SK-N-MC (cell line): ENCODE results near the gene SMU1.

Source experiments
- DNase-seq: peaks from one replicate; pipeline ENCODE4 v3.0.0-alpha.2; 2011; ENCODE audit warnings: low read depth, low spot score
- H3K27ac ChIP-seq: fragments of 200-600 bp; sonication (generic); 2 replicates; pipeline ENCODE4 v1.5.1; 2016; ENCODE audit warnings: mixed run types
- H3K36me3 ChIP-seq: fragments of 200-600 bp; sonication (generic); 2 replicates; pipeline ENCODE4 v1.6.1; 2017; ENCODE audit warnings: antibody characterized with exemption, low read length, mixed read lengths; ENCODE audit not compliant: insufficient read depth
- H3K4me3 ChIP-seq: fragments of 200-600 bp; sonication (generic); 2 replicates; pipeline ENCODE4 v1.5.1; 2016
- H3K9ac ChIP-seq: fragments of 200-600 bp; sonication (generic); 2 replicates; pipeline ENCODE4 v1.8.0; 2017; ENCODE audit warnings: mixed run types, mixed read lengths; ENCODE audit not compliant: insufficient read length
- H3K9me3 ChIP-seq: fragments of 200-600 bp; sonication (generic); 2 replicates; pipeline ENCODE4 v1.6.1; 2017; ENCODE audit warnings: low read depth, mild to moderate bottlenecking, antibody characterized with exemption, low read length, moderate library complexity, mixed read lengths
- EZH2 ChIP-seq: fragments of 200-600 bp; sonication (generic); IDR thresholded peaks from one replicate; pipeline ENCODE4 v1.6.1; 2017; ENCODE audit warnings: antibody characterized with exemption
- FOXP2 ChIP-seq: optimal IDR thresholded peaks from 2 replicates; pipeline ENCODE3; 2011; ENCODE audit warnings: mild to moderate bottlenecking, moderate library complexity; ENCODE audit not compliant: insufficient read depth; ENCODE audit errors: extremely low read length, control extremely low read depth
- POLR2AphosphoS5 ChIP-seq: IDR thresholded peaks from 2 replicates; pipeline ENCODE4 v1.6.1; 2012; ENCODE audit warnings: mild to moderate bottlenecking, low read depth, low read length, borderline replicate concordance

Gene SMU1

GRCh38 chr9:33076046-33077004 lies at the start of gene SMU1:
SMU1 (minus strand) TSS chr9:33076674; CDS start chr9:33076608, 66 bp downstream.
- no peaks in the 10 kb centered on the region for H3K9me3 ChIP-seq
- H3K36me3 ChIP-seq, result peaks cover 25% of the 10 kb centered on the region
- no peak for TF ChIP-seq EZH2
- no peak for TF ChIP-seq FOXP2
- peak; percentile 91 for TF ChIP-seq POLR2AphosphoS5
- H3K9ac ChIP-seq, result peak within 1 kb of the TSS; percentile 99
- H3K4me3 ChIP-seq, result peak within 1 kb of the TSS; percentile 86
- peak within 1 kb of the TSS; percentile 73 for H3K27ac ChIP-seq
- DNase-seq, result peak; percentile 93

GRCh38 chr9:33125461-33125860 lies 49.0 kb upstream of the SMU1 start:
- TF ChIP-seq FOXP2, result no peak
- TF ChIP-seq EZH2, result no peak
- TF ChIP-seq POLR2AphosphoS5, result no peak
- Histone ChIP-seq H3K9ac (no peak overlapping the region), H3K9me3 (no peaks in the 10 kb centered on the region), H3K36me3 (no peaks in the 10 kb centered on the region; the same call in 1 of the 2 replicates), H3K27ac (no peak overlapping the region), H3K4me3 (no peak overlapping the region)
- no peak for DNase-seq

GRCh38 chr9:33124751-33125381 lies 48.4 kb upstream of the SMU1 start:
- Histone ChIP-seq H3K9ac (no peak overlapping the region), H3K9me3 (no peaks in the 10 kb centered on the region), H3K4me3 (no peak overlapping the region), H3K36me3 (no peaks in the 10 kb centered on the region; the same call in 1 of the 2 replicates), H3K27ac (no peak overlapping the region)
- TF ChIP-seq POLR2AphosphoS5 (no peak), FOXP2 (no peak), EZH2 (no peak)
- no peak for DNase-seq

GRCh38 chr9:33124046-33124445 lies 47.6 kb upstream of the SMU1 start:
- Histone ChIP-seq H3K36me3 (no peaks in the 10 kb centered on the region; the same call in 1 of the 2 replicates), H3K27ac (no peak overlapping the region), H3K4me3 (no peak overlapping the region), H3K9ac (no peak overlapping the region), H3K9me3 (no peaks in the 10 kb centered on the region)
- DNase-seq, result no peak
- TF ChIP-seq POLR2AphosphoS5 (no peak), EZH2 (no peak), FOXP2 (no peak)

- DNase-seq, result no peak
- Histone ChIP-seq H3K4me3 (no peak overlapping the region), H3K36me3 (no peaks in the 10 kb centered on the region; the same call in 1 of the 2 replicates), H3K9ac (no peak overlapping the region), H3K9me3 (no peaks in the 10 kb centered on the region), H3K27ac (no peak overlapping the region)
- TF ChIP-seq POLR2AphosphoS5 (no peak), FOXP2 (no peak), EZH2 (no peak)
These were observed 47.0 kb upstream of the SMU1 start for GRCh38 chr9:33123407-33124031.

- DNase-seq, result no peak
- Histone ChIP-seq H3K4me3 (no peak overlapping the region), H3K9ac (no peak overlapping the region), H3K27ac (no peak overlapping the region), H3K9me3 (no peaks in the 10 kb centered on the region), H3K36me3 (no peaks in the 10 kb centered on the region)
- TF ChIP-seq POLR2AphosphoS5 (no peak), FOXP2 (no peak), EZH2 (no peak)
These were observed 44.1 kb upstream of the SMU1 start for GRCh38 chr9:33120620-33121019.

GRCh38 chr9:33117796-33118195 lies 41.3 kb upstream of the SMU1 start:
- TF ChIP-seq POLR2AphosphoS5 (no peak), FOXP2 (no peak), EZH2 (no peak)
- H3K36me3 ChIP-seq, result peaks cover 8% of the 10 kb centered on the region; the same call in 1 of the 2 replicates
- no peak for DNase-seq
- H3K4me3 ChIP-seq, result no peak overlapping the region
- H3K9ac ChIP-seq, result no peak overlapping the region
- peak overlapping the region; percentile 79; the same call in 1 of the 2 replicates for H3K27ac ChIP-seq
- H3K9me3 ChIP-seq, result no peaks in the 10 kb centered on the region

- DNase-seq, result peak; percentile 34
These were observed 40.8 kb upstream of the SMU1 start for GRCh38 chr9:33117306-33117705.

More at GRCh38 chr9:33117306-33117705, 40.8 kb upstream of the SMU1 start:
- TF ChIP-seq FOXP2 (no peak), EZH2 (no peak), POLR2AphosphoS5 (no peak)
- no peak overlapping the region for H3K9ac ChIP-seq
- peaks cover 8% of the 10 kb centered on the region; the same call in 1 of the 2 replicates for H3K36me3 ChIP-seq
- H3K9me3 ChIP-seq, result no peaks in the 10 kb centered on the region
- H3K27ac ChIP-seq, result peak overlapping the region; percentile 79; the same call in 1 of the 2 replicates
- H3K4me3 ChIP-seq, result peak overlapping the region; percentile 18; the same call in 1 of the 2 replicates
